Coronary artery (tissue), 2 donors: ENCODE results near the gene NFE2L2.
A peak's percentile ranks its signal among the peaks of the same experiment; 100 is the strongest.

Experiments
- DNase-seq: peaks from one replicate; pipeline ENCODE4 v3.0.0-alpha.2; 2017; ENCODE audit warnings: low spot score
- H3K27ac ChIP-seq, 2 donors: fragments of 200-600 bp; sonication (generic); one replicate each; pipeline ENCODE4 v1.5.1; 2016 to 2019
- H3K4me3 ChIP-seq: fragments of 200-600 bp; sonication (generic); 2 replicates; pipeline ENCODE4 v1.5.1; 2016; ENCODE audit warnings: mild to moderate bottlenecking, moderate library complexity
- CTCF ChIP-seq: fragments of 200-600 bp; sonication (generic); IDR thresholded peaks from one replicate; pipeline ENCODE4 v1.5.1; 2019; ENCODE audit warnings: antibody characterized with exemption

Gene NFE2L2

GRCh38 chr2:177245010-177245422 is 19.5 kb downstream of the NFE2L2 start:
- peak overlapping the region; percentile 44 for H3K4me3 ChIP-seq
- TF ChIP-seq CTCF = no peak
- no peak for DNase-seq
- peak overlapping the region; percentile 46 to 61 for H3K27ac ChIP-seq

- Histone ChIP-seq H3K4me3 (peak overlapping the region; percentile 9), H3K27ac (peak overlapping the region; percentile 46 to 63)
- no peak for TF ChIP-seq CTCF
- no peak for DNase-seq
Observed at GRCh38 chr2:177244244-177244771, 20.2 kb downstream of the NFE2L2 start.

- no peak overlapping the region for H3K4me3 ChIP-seq
- no peak for DNase-seq
- no peak for TF ChIP-seq CTCF
Observed at GRCh38 chr2:177243476-177243875, 21.1 kb downstream of the NFE2L2 start.

GRCh38 chr2:177243073-177243472 is 21.5 kb downstream of the NFE2L2 start:
- DNase-seq = no peak
- peak overlapping the region; percentile 83 to 90 for H3K27ac ChIP-seq
- peak overlapping the region; percentile 46 for H3K4me3 ChIP-seq
- no peak for TF ChIP-seq CTCF

More at GRCh38 chr2:177243476-177243875, 21.1 kb downstream of the NFE2L2 start:
- H3K27ac ChIP-seq = peak overlapping the region; percentile 83 to 90

GRCh38 chr2:177242121-177242987 is 22.2 kb downstream of the NFE2L2 start:
- DNase-seq = no peak
- no peak for TF ChIP-seq CTCF
- peak overlapping the region; percentile 46 for H3K4me3 ChIP-seq
- peak overlapping the region; percentile 83 to 90 for H3K27ac ChIP-seq

- Histone ChIP-seq H3K27ac (peak overlapping the region; percentile 83 to 90), H3K4me3 (peak overlapping the region; percentile 46)
- DNase-seq = no peak
- TF ChIP-seq CTCF = no peak
Observed at GRCh38 chr2:177241711-177242120, 22.8 kb downstream of the NFE2L2 start.
